Body of pancreas (tissue), 4 donors: ENCODE data around the gene PTX4. TPM values are rescaled to one million over a fixed set of nuclear protein-coding genes. Genes with fewer than 3 reads are reported as not detected.

Experiments used
- ATAC-seq: fragments of 150-250 bp; one replicate; pipeline ENCODE4 v1.9.1; 2016
- DNase-seq, 4 donors: peaks; one replicate each; pipeline ENCODE4 v3.0.0-alpha.2; 2019
- H3K27ac ChIP-seq, 4 donors: fragments of 200-600 bp; sonication (generic); 1 replicate in 3 of 4; 2 replicates in 1 of 4; pipeline versions ENCODE4 v1.5.1 to v1.6.1; 2016 to 2019; ENCODE audit warnings: mild to moderate bottlenecking in 1 of 4, mixed read lengths in 1 of 4, moderate library complexity in 1 of 4
- H3K27me3 ChIP-seq, 2 donors: fragments of 200-600 bp; sonication (generic); one replicate each; pipeline ENCODE4 v1.6.0; 2016; ENCODE audit warnings: mild to moderate bottlenecking in 1 of 2
- H3K36me3 ChIP-seq, 2 donors: fragments of 200-600 bp; sonication (generic); replicated peaks in 1 of 2; 2 replicates each; pipeline ENCODE4 v1.5.1; 2016; ENCODE audit warnings: low read depth in 2 of 2; ENCODE audit not compliant: insufficient read depth in 1 of 2
- H3K4me1 ChIP-seq: fragments of 200-600 bp; sonication (generic); one replicate; pipeline ENCODE4 v1.6.0; 2016
- H3K4me3 ChIP-seq, 2 donors: fragments of 200-600 bp; sonication (generic); 1 replicate in 1 of 2; 2 replicates in 1 of 2; pipeline ENCODE4 v1.5.1; 2016 to 2019
- H3K9me3 ChIP-seq, 3 donors: fragments of 200-600 bp; sonication (generic); 1 replicate in 2 of 3; 2 replicates in 1 of 3; pipeline ENCODE4 v1.5.1; 2016
- POLR2A ChIP-seq, 3 donors: fragments of 450-650 bp; IDR thresholded peaks; one replicate each; pipeline ENCODE4 v1.6.1; 2016; ENCODE audit warnings: antibody characterized with exemption in 3 of 3, mild to moderate bottlenecking in 2 of 3
- WGBS, 2 donors: methylation state at CpG; one replicate each; pipeline ENCODE4 v1.1.5; 2017; 5-methylcytosine and 5-hydroxymethylcytosine counted together
- intact Hi-C: fragments of 100-400 bp; cut with DNase I; formaldehyde crosslinking; loops from one replicate; pipeline ENCODE4 v1.15.1; 2023
- total RNA-seq, 2 donors: library from RNA; depleted of rRNA; stranded (reverse); fragments of >200 nt; gene quantifications; one replicate each; pipeline ENCODE4 v1.1.0, GENCODE V29; 2016
- TF ChIP-seq, protein P1 (sequence below), 7 experiments: fragments of 450-650 bp in 4 of 7; fragments of 200-600 bp in 3 of 7; sonication (generic) in 3 of 7; IDR thresholded peaks; one replicate each; pipeline ENCODE4 v1.5.1; 2016 to 2019; ENCODE audit warnings: antibody characterized with exemption in 7 of 7

The PTX4 gene
- total RNA-seq, 2 donors from 2014 or later, result not detected

GRCh38 chr16:1475552-1476114 lies 13.1 kb downstream of the PTX4 start:
- 45 to 59% methylated on average over 15 of the region's 15 CpGs for WGBS, 2 donors
- H3K27me3 ChIP-seq, result no peaks in the 10 kb centered on the region
- H3K4me1 ChIP-seq, result peaks cover 23% of the 10 kb centered on the region
- DNase-seq, result no peak
- TF ChIP-seq, protein P1, sequence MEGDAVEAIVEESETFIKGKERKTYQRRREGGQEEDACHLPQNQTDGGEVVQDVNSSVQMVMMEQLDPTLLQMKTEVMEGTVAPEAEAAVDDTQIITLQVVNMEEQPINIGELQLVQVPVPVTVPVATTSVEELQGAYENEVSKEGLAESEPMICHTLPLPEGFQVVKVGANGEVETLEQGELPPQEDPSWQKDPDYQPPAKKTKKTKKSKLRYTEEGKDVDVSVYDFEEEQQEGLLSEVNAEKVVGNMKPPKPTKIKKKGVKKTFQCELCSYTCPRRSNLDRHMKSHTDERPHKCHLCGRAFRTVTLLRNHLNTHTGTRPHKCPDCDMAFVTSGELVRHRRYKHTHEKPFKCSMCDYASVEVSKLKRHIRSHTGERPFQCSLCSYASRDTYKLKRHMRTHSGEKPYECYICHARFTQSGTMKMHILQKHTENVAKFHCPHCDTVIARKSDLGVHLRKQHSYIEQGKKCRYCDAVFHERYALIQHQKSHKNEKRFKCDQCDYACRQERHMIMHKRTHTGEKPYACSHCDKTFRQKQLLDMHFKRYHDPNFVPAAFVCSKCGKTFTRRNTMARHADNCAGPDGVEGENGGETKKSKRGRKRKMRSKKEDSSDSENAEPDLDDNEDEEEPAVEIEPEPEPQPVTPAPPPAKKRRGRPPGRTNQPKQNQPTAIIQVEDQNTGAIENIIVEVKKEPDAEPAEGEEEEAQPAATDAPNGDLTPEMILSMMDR (IDR thresholded peaks at IDR 0.05), result no peak
- no peak for TF ChIP-seq POLR2A (IDR thresholded peaks at IDR 0.05)
- no peak for ATAC-seq
- peak overlapping the region; percentile 75 to 90 (median 82) for H3K27ac ChIP-seq
- intact Hi-C loops, result no loop called here
- H3K9me3 ChIP-seq, result no peaks in the 10 kb centered on the region
- no peaks in the 10 kb centered on the region for H3K36me3 ChIP-seq
- peak overlapping the region; percentile 71 to 91 for H3K4me3 ChIP-seq

DNA sequence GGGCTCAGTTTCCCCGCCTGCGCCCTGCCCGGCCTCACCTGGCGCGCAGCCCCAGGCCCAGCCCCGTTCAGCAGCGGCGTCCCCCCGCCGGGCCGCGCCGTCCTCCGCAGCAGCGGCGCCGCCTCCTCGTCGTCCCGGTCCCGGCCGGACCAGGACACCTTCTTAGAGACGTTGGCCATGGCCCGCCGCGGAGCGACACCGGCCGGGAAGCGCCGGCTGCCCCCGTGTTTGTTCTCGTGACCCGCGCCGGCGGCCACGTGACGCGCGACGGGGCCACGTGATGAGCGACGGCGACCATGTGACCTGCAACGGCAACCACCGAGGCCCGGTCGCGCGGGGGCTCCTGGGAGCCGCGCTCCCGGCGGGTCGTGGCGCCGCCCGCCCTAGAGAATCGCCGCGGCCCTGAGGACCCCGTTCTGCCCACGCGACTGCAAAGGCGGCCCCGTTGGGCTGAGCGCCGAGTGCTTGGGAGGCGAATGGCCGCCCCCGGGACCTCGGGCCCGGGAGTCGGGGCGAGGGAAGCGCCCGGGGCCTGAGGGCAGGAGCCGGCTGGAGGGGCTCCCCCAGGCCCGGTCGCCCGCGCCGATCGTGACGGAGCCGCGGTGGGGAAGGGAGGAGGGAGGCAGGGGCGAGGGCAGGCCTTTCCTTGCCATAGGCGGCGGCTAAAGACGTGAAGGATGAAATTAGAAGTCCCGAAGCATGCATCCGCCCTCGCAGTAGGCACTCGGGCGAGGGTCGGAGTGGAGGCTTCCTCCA lies 13.8 kb downstream of the PTX4 start, which contains the start of gene CLCN7:
CLCN7 (minus strand) TSS at position 233 of the 756 bp plus-strand sequence; CDS start at position 179, 54 bp downstream.
- intact Hi-C loops, result no loop called here
- DNase-seq, result peak; percentile 89 to 94 (median 90)
- H3K4me1 ChIP-seq, result peaks cover 23% of the 10 kb centered on the region

GRCh38 chr16:1474082-1474795 lies 14.5 kb downstream of the PTX4 start:
- ATAC-seq, result no peak
- no peaks in the 10 kb centered on the region for H3K9me3 ChIP-seq
- WGBS, 2 donors, result 8 to 48% methylated on average over 5 to 44 of the region's 57 CpGs
- H3K27me3 ChIP-seq, result no peaks in the 10 kb centered on the region
- H3K4me3 ChIP-seq, result peak overlapping the region; percentile 71 to 91
- TF ChIP-seq, protein P1 (IDR thresholded peaks at IDR 0.05), result no peak
- no peak for TF ChIP-seq POLR2A (IDR thresholded peaks at IDR 0.05)
- peak overlapping the region; percentile 75 to 90 (median 82) for H3K27ac ChIP-seq
- intact Hi-C loops, result no loop called here
- H3K4me1 ChIP-seq, result peaks cover 23% of the 10 kb centered on the region
- no peak for DNase-seq
- no peaks in the 10 kb centered on the region for H3K36me3 ChIP-seq

More for the DNA sequence above, 13.8 kb downstream of the PTX4 start, which contains the start of gene CLCN7:
- Histone ChIP-seq H3K27me3 (no peaks in the 10 kb centered on the region), H3K36me3 (no peaks in the 10 kb centered on the region), H3K4me3 (peak within 1 kb of the TSS; percentile 71 to 91), H3K27ac (peak within 1 kb of the TSS; percentile 75 to 90 (median 82)), H3K9me3 (no peaks in the 10 kb centered on the region)
- TF ChIP-seq POLR2A (IDR thresholded peaks at IDR 0.05), result peak; percentile 79 to 92 (median 85)
- TF ChIP-seq, protein P1 (IDR thresholded peaks at IDR 0.05), result no peak
- ATAC-seq, result peak; percentile 90
- WGBS, 2 donors, result 1% methylated on average over 94 of the region's 99 CpGs; no CpG with 5 or more reads in 1 of the 2 donors

- intact Hi-C loops, result no loop called here
- H3K36me3 ChIP-seq, result no peaks in the 10 kb centered on the region
- H3K4me3 ChIP-seq, result no peak overlapping the region
- H3K27ac ChIP-seq, result no peak overlapping the region
- ATAC-seq (no peak), DNase-seq (no peak)
- H3K27me3 ChIP-seq, result no peaks in the 10 kb centered on the region
- 51 to 58% methylated on average over 3 of the region's 3 CpGs for WGBS, 2 donors
- peaks cover 23% of the 10 kb centered on the region for H3K4me1 ChIP-seq
- no peak for TF ChIP-seq POLR2A (IDR thresholded peaks at IDR 0.05)
- TF ChIP-seq, protein P1 (IDR thresholded peaks at IDR 0.05), result no peak
- H3K9me3 ChIP-seq, result no peaks in the 10 kb centered on the region
Measured at GRCh38 chr16:1472974-1473373, 15.8 kb downstream of the PTX4 start.
